ENCODE measurements around the gene CSTF2.
"Not testable (repeated sequence)": the region's sequence is repeated elsewhere in the genome, so short reads cannot be mapped to it uniquely, and the experiment has no call there.

CSTF2 gene

DNA sequence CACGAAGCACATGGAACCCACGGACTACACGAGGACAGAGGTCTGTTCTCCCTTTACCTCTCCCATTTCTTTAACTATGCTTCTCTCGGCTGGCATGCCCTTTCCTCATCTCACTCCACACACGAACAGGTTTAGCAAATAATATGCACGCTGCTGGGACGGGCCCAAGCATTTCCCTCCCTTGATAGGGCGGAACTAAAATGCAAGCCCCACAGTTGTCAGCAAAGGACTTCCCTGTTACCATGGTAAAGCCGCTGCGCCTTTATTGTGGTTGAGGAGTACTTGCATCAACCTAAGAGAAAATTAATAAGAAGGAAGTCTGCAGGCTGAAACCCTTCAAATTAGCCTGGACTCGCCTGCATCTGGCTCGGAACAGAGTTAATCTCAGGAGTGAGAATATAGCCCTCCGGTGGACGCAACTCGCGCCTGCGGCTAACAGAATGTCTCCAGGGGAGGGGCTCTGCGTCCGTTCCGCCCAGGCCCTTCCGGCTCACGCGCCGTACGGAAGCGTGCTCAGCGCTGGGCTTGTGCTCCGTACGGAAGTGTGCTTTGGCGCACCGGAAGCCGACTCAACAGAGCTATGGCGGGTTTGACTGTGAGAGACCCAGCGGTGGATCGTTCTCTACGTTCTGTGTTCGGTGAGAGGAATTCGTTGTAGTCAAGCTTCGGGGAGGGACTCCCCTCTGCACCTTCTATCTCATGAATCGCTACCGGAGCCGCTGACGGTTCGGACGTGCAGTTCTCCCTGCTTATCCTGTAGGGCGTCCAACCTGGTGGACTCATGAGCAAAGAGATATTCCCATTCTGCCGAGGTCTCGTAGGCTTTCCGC is at the start of gene CSTF2:
CSTF2 (plus strand) TSS at position 555 of the 830 bp plus-strand sequence; CDS start at position 581, 26 bp downstream.
- DNase-seq, result peak; percentile 76

DNA sequence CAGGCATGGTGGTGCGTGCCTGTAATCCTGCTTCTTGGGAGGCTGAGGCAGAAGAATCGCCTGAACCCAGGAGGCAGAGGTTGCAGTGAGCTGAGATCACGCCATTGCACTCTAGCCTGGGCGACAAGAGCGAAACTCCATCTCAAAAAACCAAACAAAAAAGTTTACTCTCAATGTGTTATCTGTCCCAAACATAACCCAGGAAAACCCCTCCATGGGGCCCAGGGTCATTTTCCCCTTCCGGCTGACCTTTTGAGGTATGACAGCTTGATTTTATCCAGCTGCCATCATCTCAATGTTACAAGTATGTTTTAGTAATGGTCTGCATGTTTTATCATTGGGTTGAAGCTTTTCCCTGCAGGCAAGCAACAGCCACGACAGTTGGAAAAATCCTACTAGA is 23.8 kb upstream of the CSTF2 start:
- DNase-seq, result not testable (repeated sequence)

DNA sequence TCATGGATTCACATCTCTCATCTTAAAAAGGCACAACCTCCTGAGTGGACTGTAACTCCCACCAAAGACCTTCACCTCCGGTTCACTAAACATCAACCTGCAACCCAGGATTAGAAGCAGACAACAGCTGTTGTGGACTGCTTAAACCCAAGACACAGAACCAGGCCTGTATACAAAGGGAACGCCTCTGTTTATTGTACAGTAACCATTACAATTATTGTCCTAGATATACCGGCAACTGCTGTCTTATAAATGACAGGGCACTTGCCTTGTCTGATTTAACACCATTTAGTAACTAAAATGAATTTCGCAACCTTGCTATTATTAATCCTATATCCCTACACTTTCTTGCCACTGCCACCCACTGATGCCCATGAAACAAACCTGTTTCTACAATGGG is 22.8 kb upstream of the CSTF2 start:
- no peak for DNase-seq

DNA sequence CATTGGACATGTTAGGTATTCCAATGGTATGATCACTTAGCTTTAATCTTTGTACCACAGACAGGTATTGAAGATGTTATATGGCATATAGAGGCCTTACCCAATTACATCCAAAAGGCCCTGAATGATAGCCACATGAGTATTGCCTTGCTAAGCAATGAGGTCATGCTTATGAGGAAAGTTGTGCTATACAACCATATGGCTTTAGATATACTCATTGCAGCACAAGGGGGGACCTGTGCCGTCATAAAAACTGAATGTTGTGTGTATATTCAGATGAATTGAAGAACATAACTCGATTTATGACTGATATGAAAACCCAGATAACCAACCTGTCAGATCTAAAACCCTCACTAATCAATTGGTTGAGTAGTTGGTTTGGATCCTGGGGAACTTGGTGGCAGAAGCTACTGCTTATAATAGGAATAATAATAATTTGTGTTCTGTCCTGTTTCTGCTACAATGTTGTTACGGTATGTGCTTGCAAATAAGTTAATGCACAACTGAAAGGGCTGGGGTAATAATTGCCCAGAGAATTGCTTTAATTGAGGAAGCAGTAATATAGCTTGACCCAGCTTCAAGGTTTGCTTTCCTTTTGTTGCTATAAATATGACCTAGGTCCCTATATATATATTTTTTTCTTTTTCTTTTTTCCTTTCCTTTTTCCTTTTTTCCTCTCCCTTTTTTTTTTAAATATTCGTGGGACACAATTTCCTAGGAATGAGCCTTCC is 21.5 kb upstream of the CSTF2 start:
- no peak for DNase-seq

- no peak for DNase-seq
These were observed 17.3 kb upstream of the CSTF2 start for GRCh38 chrX:100802843-100803242.

DNA sequence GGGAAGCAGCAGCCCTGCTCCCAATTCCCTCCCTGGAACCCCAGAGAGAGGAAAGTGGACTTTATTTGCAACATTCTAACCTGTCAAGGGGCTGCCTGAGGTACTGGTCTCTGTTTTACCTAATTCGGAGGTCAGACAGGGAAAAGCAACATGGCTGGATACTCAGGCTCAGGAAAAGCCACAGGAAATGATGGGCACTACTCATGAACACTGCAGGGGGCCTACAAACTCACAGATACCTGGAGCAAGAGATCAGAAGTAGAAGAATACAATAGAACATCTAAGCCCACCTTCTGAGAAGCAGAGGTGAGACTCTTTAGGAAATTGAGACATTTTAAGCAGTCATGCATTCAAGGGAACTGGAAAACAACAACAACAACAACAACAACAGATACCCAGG is 15.4 kb upstream of the CSTF2 start:
- DNase-seq, result no peak

GRCh38 chrX:100808265-100808664 is 11.9 kb upstream of the CSTF2 start:
- not testable (repeated sequence) for DNase-seq

DNA sequence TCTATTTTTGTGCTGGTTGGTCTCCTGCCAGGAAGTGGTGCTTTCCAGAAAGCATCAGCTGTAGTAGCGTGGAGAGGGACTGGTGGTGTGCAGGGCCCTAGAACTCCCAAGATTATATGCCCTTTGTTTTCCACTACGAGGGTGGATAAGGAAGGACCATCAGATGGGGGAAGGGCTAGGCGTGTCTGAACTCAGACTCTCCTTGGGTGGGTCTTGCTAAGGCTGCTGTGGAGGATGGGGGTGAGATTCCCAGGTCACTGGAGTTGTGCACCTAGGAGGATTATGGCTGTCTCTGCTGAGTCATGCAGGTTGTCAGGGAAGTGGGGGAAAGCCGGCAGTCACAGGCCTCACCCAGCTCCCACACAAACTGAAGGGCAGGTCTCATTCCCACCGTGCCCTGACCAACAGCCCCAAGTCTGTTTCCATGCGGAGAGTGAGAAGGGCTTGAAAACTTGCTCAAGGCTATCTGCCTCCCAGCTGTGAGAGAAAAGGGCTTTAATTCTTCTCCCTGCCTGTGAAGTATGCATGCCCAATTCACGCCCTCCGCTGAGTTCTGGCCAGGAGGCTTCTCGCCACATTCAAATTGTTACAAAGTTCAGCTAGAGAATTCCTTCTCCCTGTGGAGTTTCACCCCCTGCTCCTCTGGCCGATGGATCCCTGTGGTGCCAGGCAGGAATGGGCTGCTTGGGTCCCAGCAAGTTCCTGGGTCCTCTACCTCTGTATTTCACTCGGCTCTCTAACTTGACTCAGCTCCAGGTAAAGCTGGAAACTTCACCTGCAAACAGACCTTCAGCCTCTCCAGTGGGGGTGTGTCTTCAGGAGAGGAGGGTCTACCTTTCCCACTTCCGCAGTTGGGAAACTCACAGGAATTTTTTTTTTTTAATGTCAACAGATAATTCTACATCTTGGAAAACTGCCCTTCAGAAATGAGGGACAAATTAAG is 7.7 kb upstream of the CSTF2 start:
- no peak for DNase-seq

DNA sequence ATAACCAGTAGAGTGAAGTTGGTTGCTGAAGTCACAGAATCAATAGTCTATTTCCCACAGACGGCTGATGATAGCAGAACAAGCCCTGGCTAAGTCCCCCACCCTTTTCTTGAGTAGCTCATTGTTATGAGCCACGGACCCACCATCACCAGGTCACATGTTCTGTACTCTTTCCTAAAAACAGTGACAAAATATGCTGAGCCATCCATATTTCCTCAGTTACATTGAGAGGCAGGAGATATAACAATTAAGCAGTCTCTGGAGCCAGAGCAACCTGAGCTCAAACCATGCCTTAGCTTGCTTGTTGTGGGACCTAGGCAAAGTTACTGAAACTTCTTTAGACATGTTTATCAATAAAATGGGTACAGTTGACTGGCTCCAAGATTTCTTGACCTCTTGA is 2.9 kb upstream of the CSTF2 start:
- no peak for DNase-seq

GRCh38 chrX:100819534-100819836 is 706 bp upstream of the CSTF2 start:
- DNase-seq, result peak; percentile 0

DNA sequence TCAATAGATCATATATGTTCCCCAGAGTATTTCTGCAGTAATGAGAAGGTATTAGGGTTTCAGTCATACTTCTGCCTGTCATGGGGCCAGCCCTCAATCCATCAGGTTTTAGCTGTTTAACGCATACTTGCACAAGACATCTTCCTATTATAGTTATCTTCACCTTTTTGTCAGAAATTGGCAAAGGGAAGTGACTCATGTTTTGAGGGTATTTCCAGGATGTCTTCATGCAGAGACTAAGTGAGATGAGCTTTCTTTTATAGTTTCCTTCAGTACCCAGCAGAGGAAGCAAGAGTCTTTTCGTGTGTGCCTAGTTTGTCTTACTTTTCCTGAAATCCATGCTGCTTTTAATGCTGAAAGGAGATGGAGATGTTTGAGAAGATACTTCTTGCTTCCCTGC is 9.5 kb downstream of the CSTF2 start:
- DNase-seq, result peak; percentile 0

DNA sequence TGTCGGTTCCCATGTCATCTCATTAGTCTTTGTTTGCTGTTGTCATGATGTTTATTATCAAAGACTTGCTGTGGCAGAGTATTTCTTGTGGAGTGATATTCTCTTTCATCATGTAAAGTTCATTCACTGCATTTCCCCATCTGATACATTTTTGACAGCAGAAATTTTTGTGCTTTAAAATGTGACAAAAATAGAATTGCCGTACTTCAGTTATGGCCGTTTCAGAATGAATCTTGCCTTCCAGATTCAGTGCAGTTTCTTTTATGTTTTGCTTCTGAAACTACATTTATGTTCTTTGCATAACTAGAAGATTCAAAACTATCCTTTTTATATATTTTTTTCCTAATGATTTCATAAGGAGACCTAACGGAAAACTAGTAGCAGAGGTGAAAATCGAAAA is 10.0 kb downstream of the CSTF2 start:
- DNase-seq, result no peak

- no peak for DNase-seq
These were observed 10.4 kb downstream of the CSTF2 start for GRCh38 chrX:100830547-100830946.

DNA sequence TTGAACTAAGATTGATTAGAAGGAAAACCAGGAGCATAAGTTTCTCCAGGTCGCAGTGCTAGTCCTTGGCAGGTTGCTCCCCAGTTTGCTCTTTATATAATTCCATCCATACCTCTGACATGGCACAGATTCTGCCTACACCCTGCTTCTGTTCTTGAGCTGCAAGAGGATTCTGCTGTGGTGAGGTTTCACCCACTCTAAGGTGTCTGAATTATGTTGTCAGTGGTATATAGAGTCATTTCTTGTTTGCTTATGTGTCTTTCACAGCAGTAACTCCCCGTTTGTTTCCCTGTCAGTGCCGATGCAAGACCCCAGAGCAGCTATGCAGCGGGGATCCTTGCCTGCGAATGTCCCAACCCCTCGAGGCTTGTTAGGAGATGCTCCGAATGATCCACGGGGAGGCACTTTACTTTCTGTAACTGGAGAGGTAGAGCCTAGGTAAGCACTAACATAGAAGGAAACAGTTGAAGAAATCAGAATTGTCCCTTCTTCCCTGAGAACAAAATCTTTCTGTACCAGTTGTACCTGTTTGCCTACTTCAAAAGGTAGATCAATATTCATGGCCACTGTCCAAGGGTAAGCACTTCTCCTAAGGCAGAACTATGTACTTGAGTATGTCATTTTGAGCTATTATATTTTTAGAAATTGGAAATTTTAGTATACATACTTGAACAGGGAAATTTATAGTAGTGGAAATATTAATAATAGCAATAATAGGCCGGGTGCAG is 11.2 kb downstream of the CSTF2 start:
- no peak for DNase-seq

- DNase-seq, result no peak
These were observed 30.1 kb downstream of the CSTF2 start for GRCh38 chrX:100850317-100850716.

GRCh38 chrX:100852810-100853209 is 32.6 kb downstream of the CSTF2 start:
- no peak for DNase-seq

- no peak for DNase-seq
These were observed 43.2 kb downstream of the CSTF2 start for GRCh38 chrX:100863326-100863864.

- DNase-seq, result peak; percentile 5
These were observed 44.6 kb downstream of the CSTF2 start for GRCh38 chrX:100864657-100865391.

DNA sequence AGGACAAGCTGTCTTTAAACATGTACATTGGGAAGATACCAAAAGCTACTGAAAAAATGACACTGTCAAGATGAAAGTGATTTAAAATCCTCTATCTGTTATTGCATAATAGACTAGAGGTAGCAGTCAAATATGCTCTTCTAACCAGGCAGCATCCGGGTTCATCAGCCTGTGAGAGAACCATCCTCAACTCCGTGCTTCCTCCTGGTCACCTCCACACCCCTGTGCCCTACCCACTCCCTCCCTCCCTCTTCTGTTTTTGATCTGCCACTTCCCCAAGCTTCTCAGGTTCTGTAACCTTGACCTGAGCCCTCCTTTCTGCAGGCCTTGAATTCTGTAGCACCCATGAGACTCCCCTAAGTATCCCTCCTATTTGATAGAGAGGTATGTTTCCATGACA is 48.1 kb downstream of the CSTF2 start:
- no peak for DNase-seq

- DNase-seq, result no peak
These were observed 50.3 kb downstream of the CSTF2 start for GRCh38 chrX:100870527-100870926.

Measured in fibroblast of upper back skin (primary cell).